HL-60 (cell line): Measurements from ENCODE around the gene OR8K1.

ENCODE experiments used
- CTCF ChIP-seq: IDR thresholded peaks from one replicate; pipeline ENCODE4 v1.5.1; 2011; ENCODE audit warnings: low read length, control low read depth, inconsistent platforms; ENCODE audit not compliant: insufficient read depth
- GABPA ChIP-seq: IDR thresholded peaks from 2 replicates; pipeline ENCODE4 v1.6.1; 2012; ENCODE audit warnings: low read depth
- POLR2AphosphoS5 ChIP-seq: IDR thresholded peaks from 2 replicates; pipeline ENCODE4 v1.6.1; 2012; ENCODE audit warnings: low read depth
- REST ChIP-seq: IDR thresholded peaks from 2 replicates; pipeline ENCODE4 v1.6.1; 2012; ENCODE audit warnings: low read depth; ENCODE audit not compliant: insufficient replicate concordance
- SPI1 ChIP-seq: IDR thresholded peaks from 2 replicates; pipeline ENCODE4 v1.6.1; 2012; ENCODE audit warnings: low read depth, mild to moderate bottlenecking, borderline replicate concordance

GRCh38 chr11:56296898-56297297 is 48.9 kb upstream of the OR8K1 start:
- TF ChIP-seq CTCF (no peak), POLR2AphosphoS5 (no peak), REST (no peak), GABPA (no peak), SPI1 (no peak)
